ENCODE data around the gene RAD51B. TPM values are rescaled to one million over a fixed set of nuclear protein-coding genes. Genes with fewer than 3 reads are reported as not detected.

RAD51B gene
- total and polyA plus RNA-seq, 9 donors = 21.6 to 70.1 (median 35.1) TPM

GRCh38 chr14:68263563-68264259 lies 444.1 kb downstream of the RAD51B start:
- intact Hi-C loops (cut with DNase I) = no loop called here
- H3K4me1 ChIP-seq (ENCODE audit: insufficient read depth) = peaks cover 7% of the 10 kb centered on the region
- 83 to 90% (median 88%) methylated on average over 3 of the region's 3 CpGs for WGBS, 3 donors

GRCh38 chr14:68264260-68264569 lies 444.6 kb downstream of the RAD51B start:
- TF ChIP-seq POLR2A (IDR thresholded peaks at IDR 0.05) (no peak), EP300 (IDR thresholded peaks at IDR 0.05) (no peak), CTCF (IDR thresholded peaks at IDR 0.05) (no peak)
- Histone ChIP-seq H3K4me3 (no peak overlapping the region), H3K4me1 (ENCODE audit: insufficient read depth) (peaks cover 7% of the 10 kb centered on the region), H3K27ac (no peak overlapping the region), H3K27me3 (no peaks in the 10 kb centered on the region), H3K36me3 (no peaks in the 10 kb centered on the region), H3K9me3 (no peaks in the 10 kb centered on the region)
- intact Hi-C loops (cut with DNase I) = no loop called here
- DNase-seq = no peak
- WGBS, 3 donors = 88 to 97% (median 91%) methylated on average over 2 of the region's 2 CpGs

More at GRCh38 chr14:68263563-68264259, 444.1 kb downstream of the RAD51B start:
- Histone ChIP-seq H3K27ac (no peak overlapping the region), H3K36me3 (no peaks in the 10 kb centered on the region), H3K9me3 (no peaks in the 10 kb centered on the region), H3K4me3 (no peak overlapping the region), H3K27me3 (no peaks in the 10 kb centered on the region)
- TF ChIP-seq EP300 (IDR thresholded peaks at IDR 0.05) (no peak), CTCF (IDR thresholded peaks at IDR 0.05) (no peak), POLR2A (IDR thresholded peaks at IDR 0.05) (no peak)
- DNase-seq = no peak

GRCh38 chr14:68266998-68267397 lies 447.4 kb downstream of the RAD51B start:
- no peak for DNase-seq
- H3K9me3 ChIP-seq = no peaks in the 10 kb centered on the region
- intact Hi-C loops (cut with DNase I) = no loop called here
- no peak overlapping the region for H3K27ac ChIP-seq
- no peak overlapping the region for H3K4me3 ChIP-seq
- H3K27me3 ChIP-seq = no peaks in the 10 kb centered on the region
- TF ChIP-seq POLR2A (IDR thresholded peaks at IDR 0.05) = no peak
- TF ChIP-seq CTCF (IDR thresholded peaks at IDR 0.05) = no peak
- no peak for TF ChIP-seq EP300 (IDR thresholded peaks at IDR 0.05)
- WGBS, 3 donors = 93 to 96% (median 96%) methylated on average over 7 of the region's 7 CpGs
- H3K4me1 ChIP-seq (ENCODE audit: insufficient read depth) = peaks cover 4% of the 10 kb centered on the region
- H3K36me3 ChIP-seq = no peaks in the 10 kb centered on the region

- TF ChIP-seq EP300 (IDR thresholded peaks at IDR 0.05) = no peak
- TF ChIP-seq POLR2A (IDR thresholded peaks at IDR 0.05) = no peak
- TF ChIP-seq CTCF (IDR thresholded peaks at IDR 0.05) = no peak
These were observed 448.6 kb downstream of the RAD51B start for GRCh38 chr14:68268197-68268596.

More at GRCh38 chr14:68268197-68268596, 448.6 kb downstream of the RAD51B start:
- Histone ChIP-seq H3K9me3 (no peaks in the 10 kb centered on the region), H3K4me1 (ENCODE audit: insufficient read depth) (peaks cover 4% of the 10 kb centered on the region), H3K27ac (no peak overlapping the region), H3K4me3 (no peak overlapping the region), H3K36me3 (no peaks in the 10 kb centered on the region), H3K27me3 (no peaks in the 10 kb centered on the region)
- no peak for DNase-seq
- 93 to 95% (median 94%) methylated on average over 2 of the region's 2 CpGs for WGBS, 3 donors
- intact Hi-C loops (cut with DNase I) = no loop called here

Data from ovary (tissue), 9 donors.